ENCODE results near the gene SYNJ2. TPM values are rescaled to one million over a fixed set of nuclear protein-coding genes. Genes with fewer than 3 reads are reported as not detected.

SYNJ2 gene
- total RNA-seq, 2 donors from 2014 or later = 10.2 to 23.4 TPM

DNA sequence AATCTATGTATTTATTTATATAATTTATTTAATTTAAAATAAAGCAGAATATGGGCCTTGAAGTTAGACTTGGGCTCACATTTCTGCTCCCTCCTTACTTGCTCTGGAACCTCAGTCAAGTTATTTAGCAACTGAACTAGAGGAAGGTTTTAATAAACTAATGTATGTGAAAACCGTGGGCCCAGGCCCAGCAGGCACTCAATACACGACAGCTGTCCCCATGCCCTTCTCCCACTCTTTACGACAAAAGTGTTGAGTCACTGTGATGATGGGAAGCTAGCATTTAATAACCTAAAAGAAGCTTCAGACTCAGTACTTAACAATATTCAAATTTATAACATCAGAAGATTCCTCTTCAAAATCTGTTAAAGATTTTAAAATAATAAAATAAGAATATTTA lies 139.7 kb downstream of the SYNJ2 start:
- intact Hi-C loops (cut with DNase I) = no loop called here
- no peak for DNase-seq
- no peak for ATAC-seq

DNA sequence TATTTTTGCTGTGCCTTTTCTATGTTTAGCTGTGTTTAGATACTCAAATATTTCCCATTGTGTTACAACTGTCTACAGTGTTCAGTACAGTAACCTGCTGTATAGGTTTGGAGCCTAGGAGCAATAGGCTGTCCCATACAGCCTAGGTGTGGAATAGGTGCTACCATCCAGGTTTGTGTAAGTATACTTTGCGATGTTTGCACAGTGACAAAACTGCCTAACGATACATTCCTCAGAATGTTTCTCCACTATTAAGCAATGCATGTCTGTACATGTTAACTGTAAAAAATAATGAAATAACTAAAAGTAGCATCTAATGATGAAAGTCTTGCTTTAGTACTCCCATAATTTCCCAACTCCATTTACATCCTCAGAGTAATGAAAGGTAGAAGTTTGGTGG lies 140.4 kb downstream of the SYNJ2 start:
- ATAC-seq = no peak
- intact Hi-C loops (cut with DNase I) = no loop called here
- no peak for DNase-seq

DNA sequence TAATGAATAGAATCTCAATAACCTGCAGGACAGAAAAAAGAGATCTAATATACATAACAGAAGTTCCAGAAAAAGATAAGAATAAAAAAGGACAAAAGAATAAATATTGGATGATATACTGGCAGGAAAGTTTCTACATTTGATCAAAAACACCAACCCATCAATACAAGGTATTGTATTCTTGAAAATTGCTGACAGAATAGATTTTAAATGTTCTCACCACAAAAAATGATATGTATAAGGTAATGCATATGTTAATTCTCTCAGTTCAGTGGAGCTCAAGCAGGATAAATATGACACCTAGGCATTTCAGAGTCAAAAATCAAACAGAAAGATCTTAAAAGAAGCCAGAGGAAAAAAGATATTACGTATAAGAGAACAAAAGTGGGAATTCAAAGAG lies 142.6 kb downstream of the SYNJ2 start:
- intact Hi-C loops (cut with DNase I) = no loop called here
- DNase-seq = no peak
- ATAC-seq = no peak

DNA sequence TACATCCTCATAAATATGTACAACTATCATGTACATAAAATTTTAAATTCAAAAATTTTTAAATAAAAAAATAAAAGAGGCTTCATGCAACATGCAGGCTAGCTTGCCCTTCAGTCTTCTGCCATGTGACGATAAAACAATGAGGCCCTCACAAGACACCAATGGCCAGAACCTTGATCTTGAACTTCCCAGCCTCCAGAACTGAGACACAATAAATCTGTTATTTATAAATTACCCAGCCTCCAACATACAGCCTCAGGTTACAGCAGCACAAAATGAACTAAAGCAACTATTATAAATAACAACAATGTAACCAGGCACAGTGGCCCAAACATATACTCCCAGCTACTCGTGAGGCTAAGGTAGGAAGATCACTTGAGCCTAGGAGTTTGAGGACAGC lies 143.6 kb downstream of the SYNJ2 start:
- ATAC-seq (no peak), DNase-seq (no peak)
- intact Hi-C loops (cut with DNase I) = no loop called here

DNA sequence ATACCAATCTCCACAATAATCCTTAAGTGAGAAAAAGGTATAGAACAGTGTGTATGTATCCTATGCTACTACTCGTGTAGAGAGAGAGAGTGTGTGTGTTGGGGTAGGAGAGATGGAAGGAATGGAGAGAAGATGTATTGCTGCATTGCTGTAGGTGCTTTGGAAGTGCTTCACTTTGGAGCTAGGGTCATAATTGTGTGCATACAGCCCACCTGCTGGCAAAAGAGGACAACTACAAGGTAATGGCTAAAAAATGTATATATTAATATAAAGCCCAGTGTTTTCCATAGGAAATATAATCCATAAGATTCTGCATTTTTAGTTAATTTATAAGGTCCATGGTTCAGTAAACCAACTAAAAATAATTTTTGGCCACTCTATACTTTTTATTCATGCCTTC lies 150.3 kb downstream of the SYNJ2 start:
- intact Hi-C loops (cut with DNase I) = no loop called here
- ATAC-seq = no peak
- DNase-seq = no peak

DNA sequence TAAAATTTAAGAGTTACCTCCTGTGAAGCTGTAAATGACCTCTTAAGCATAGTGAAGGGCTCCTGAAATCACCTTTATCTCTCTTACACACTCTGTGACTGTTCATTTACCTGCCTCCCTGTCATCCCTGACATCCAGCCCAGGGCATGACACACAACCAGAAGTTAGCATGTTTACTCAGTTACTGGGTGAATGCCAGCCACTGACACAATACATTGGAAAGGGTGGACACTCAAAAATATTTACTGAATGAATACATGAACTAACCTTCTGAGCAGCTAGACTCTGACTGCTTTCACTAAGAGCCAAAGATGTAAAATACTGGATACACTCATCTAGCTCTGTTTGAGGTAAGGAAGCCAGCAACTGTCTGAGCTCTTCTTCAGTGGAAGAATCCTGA lies 161.1 kb downstream of the SYNJ2 start:
- peak in 1 of 2 donors; percentile 59 for ATAC-seq
- intact Hi-C loops (cut with DNase I) = no loop called here
- DNase-seq = no peak

DNA sequence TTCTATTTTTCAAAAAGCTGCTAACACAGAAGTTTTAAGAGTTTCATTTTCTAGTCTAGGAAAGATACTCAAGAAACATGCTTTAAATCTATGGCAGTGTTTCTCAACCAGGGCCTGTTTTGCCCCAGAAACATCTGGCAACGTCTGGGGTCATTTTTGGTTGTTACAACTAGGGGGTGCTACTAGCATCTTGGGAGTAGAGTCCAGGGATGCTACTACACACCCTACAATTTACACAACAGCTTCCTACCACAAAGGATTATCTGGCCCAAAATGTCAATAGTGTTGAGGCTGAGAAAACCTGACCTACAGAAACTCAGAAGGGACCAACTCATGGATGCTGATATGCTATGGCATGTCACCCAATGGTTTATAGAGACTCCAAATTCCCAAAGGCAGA lies 162.0 kb downstream of the SYNJ2 start:
- no peak for DNase-seq
- no peak for ATAC-seq
- intact Hi-C loops (cut with DNase I) = no loop called here

Other genes with a start within 250 kb of the SYNJ2 start
- 10 to 100 TPM; 37.7 to 39.9 TPM for gene SNX9, start 158.6 kb upstream of the SYNJ2 start, total RNA-seq
- gene SERAC1, start 186.4 kb downstream of the SYNJ2 start, total RNA-seq = 1 to 10 TPM; 4.2 to 6.0 TPM
- gene GTF2H5, start 186.5 kb downstream of the SYNJ2 start, total RNA-seq = 10 to 100 TPM; 23.2 to 23.3 TPM

Measured in left cardiac atrium (tissue), 4 donors.